Prostate gland (tissue), 2 donors: Measurements from ENCODE around the gene KLF15. TPM values are rescaled to one million over a fixed set of nuclear protein-coding genes. Genes with fewer than 3 reads are reported as not detected.

ENCODE experiments used
- DNase-seq: peaks from one replicate; pipeline ENCODE4 v3.0.0-alpha.2; 2019; ENCODE audit warnings: low spot score
- H3K27ac ChIP-seq, 2 donors: fragments of 200-600 bp; sonication (generic); 2 replicates each; pipeline ENCODE4 v1.5.1; 2017 to 2019
- H3K27me3 ChIP-seq: fragments of 200-600 bp; sonication (generic); replicated peaks from 2 replicates; pipeline ENCODE4 v1.5.1; 2019; ENCODE audit not compliant: insufficient read depth
- H3K36me3 ChIP-seq, 2 donors: fragments of 200-600 bp; sonication (generic); 1 replicate in 1 of 2; 2 replicates in 1 of 2; pipeline versions ENCODE4 v1.5.1 to v1.8.1; 2017 to 2019
- H3K4me1 ChIP-seq: fragments of 200-600 bp; sonication (generic); replicated peaks from 2 replicates; pipeline ENCODE4 v1.5.1; 2019
- H3K4me3 ChIP-seq, 2 donors: fragments of 200-600 bp; sonication (generic); 2 replicates each; pipeline ENCODE4 v1.5.1; 2017 to 2019
- H3K9me3 ChIP-seq: fragments of 200-600 bp; sonication (generic); 2 replicates; pipeline ENCODE4 v1.5.1; 2017
- POLR2A ChIP-seq: fragments of 450-650 bp; IDR thresholded peaks from one replicate; pipeline ENCODE4 v1.6.1; 2016; ENCODE audit warnings: antibody characterized with exemption, mild to moderate bottlenecking
- POLR2AphosphoS5 ChIP-seq: sonication (generic); formaldehyde crosslinking; IDR thresholded peaks from one replicate; pipeline ENCODE4 v1.6.1; 2017; ENCODE audit warnings: antibody characterized with exemption
- WGBS: methylation state at CpG from one replicate; pipeline ENCODE4 v1.1.5; 2018; 5-methylcytosine and 5-hydroxymethylcytosine counted together
- intact Hi-C: fragments of 100-400 bp; cut with DNase I; formaldehyde crosslinking; loops from one replicate; pipeline ENCODE4 v1.14.2; 2022
- total RNA-seq, 2 donors: library from RNA; depleted of rRNA; stranded (reverse); fragments of >200 nt; gene quantifications; one replicate each; pipeline ENCODE4 v1.1.0, GENCODE V29; 2016
- TF ChIP-seq, protein P1 (sequence below), 4 experiments: fragments of 200-600 bp in 2 of 4; fragments of 450-650 bp in 2 of 4; sonication (generic) in 2 of 4; IDR thresholded peaks; 1 replicate in 3 of 4; 2 replicates in 1 of 4; pipeline ENCODE4 v1.5.1; 2016 to 2019; ENCODE audit warnings: antibody characterized with exemption in 4 of 4, mild to moderate bottlenecking in 2 of 4, moderate library complexity in 2 of 4

Gene KLF15
- total RNA-seq, 2 donors from 2014 or later: 52.7 to 72.6 TPM

DNA sequence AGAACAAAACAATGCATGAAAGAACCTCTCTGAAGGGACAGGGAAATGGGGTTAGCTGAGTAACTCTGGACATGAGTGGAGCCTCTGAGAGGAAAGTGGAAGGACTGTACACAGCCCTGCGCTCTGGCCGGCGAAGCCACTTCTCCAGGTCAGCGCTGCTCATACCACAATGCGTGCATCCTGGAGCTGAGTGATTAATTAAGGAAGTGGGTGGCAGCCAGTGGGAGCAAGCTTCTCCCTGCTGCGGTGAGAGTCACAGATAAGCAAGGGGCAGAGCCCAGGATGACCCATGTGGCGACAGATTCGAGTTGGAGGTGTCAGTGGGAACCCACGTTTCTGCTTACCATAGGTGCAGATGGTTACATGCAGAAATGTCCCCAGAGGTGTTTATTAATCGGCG is 48.0 kb downstream of the KLF15 start:
- DNase-seq: no peak
- 82% methylated on average over 11 of the region's 11 CpGs for WGBS

DNA sequence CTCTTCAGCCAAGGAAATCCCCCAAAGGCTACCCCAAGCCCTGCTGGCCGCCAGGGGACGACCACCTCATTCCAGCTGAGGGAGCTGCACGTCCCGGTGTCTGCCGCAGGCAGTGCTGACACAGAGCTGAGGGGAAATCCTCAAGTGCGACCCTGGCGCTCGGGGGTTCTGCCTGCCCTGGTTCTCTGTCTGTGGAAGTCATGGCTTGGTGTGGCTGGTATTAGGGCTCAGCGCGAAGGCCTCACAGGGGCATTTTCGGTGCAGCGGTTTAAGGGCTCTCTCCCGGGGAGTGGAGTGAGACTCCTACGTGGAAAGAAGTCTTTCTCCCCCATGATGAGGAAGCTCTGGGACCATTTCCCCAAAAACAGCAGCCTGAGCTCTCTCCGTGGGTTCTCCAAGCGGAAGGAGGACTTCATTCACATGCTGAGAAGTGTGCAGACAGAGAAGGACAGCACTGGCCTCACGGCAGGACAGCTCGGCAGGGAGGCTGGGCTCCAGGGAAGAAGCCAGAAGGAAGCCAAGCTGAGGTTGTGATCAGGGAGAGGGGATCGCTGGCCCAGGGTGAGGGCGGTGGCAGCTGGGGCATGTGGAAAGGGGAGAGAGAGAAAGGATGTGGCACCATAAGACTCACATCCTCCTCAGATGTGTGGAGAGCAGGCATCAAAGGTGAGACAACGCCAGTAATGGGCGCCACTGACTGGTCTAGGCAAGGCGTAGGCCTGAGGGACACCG is 48.6 kb downstream of the KLF15 start:
- Histone ChIP-seq H3K27ac (no peak overlapping the region), H3K36me3 (no peaks in the 10 kb centered on the region), H3K4me3 (no peak overlapping the region), H3K4me1 (no peaks in the 10 kb centered on the region), H3K27me3 (no peaks in the 10 kb centered on the region), H3K9me3 (no peaks in the 10 kb centered on the region)
- no peak for DNase-seq
- 93% methylated on average over 24 of the region's 24 CpGs for WGBS
- intact Hi-C loops: no loop called here
- no peak for TF ChIP-seq POLR2A
- TF ChIP-seq POLR2AphosphoS5: no peak
- TF ChIP-seq, protein P1, sequence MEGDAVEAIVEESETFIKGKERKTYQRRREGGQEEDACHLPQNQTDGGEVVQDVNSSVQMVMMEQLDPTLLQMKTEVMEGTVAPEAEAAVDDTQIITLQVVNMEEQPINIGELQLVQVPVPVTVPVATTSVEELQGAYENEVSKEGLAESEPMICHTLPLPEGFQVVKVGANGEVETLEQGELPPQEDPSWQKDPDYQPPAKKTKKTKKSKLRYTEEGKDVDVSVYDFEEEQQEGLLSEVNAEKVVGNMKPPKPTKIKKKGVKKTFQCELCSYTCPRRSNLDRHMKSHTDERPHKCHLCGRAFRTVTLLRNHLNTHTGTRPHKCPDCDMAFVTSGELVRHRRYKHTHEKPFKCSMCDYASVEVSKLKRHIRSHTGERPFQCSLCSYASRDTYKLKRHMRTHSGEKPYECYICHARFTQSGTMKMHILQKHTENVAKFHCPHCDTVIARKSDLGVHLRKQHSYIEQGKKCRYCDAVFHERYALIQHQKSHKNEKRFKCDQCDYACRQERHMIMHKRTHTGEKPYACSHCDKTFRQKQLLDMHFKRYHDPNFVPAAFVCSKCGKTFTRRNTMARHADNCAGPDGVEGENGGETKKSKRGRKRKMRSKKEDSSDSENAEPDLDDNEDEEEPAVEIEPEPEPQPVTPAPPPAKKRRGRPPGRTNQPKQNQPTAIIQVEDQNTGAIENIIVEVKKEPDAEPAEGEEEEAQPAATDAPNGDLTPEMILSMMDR (IDR thresholded peaks at IDR 0.05): no peak

More for the DNA sequence above, 48.0 kb downstream of the KLF15 start:
- Histone ChIP-seq H3K4me1 (no peaks in the 10 kb centered on the region), H3K9me3 (no peaks in the 10 kb centered on the region), H3K36me3 (no peaks in the 10 kb centered on the region), H3K4me3 (no peak overlapping the region), H3K27me3 (no peaks in the 10 kb centered on the region), H3K27ac (no peak overlapping the region)
- TF ChIP-seq POLR2AphosphoS5 (no peak), POLR2A (no peak)
- TF ChIP-seq, protein P1 (IDR thresholded peaks at IDR 0.05): no peak
- intact Hi-C loops: no loop called here

DNA sequence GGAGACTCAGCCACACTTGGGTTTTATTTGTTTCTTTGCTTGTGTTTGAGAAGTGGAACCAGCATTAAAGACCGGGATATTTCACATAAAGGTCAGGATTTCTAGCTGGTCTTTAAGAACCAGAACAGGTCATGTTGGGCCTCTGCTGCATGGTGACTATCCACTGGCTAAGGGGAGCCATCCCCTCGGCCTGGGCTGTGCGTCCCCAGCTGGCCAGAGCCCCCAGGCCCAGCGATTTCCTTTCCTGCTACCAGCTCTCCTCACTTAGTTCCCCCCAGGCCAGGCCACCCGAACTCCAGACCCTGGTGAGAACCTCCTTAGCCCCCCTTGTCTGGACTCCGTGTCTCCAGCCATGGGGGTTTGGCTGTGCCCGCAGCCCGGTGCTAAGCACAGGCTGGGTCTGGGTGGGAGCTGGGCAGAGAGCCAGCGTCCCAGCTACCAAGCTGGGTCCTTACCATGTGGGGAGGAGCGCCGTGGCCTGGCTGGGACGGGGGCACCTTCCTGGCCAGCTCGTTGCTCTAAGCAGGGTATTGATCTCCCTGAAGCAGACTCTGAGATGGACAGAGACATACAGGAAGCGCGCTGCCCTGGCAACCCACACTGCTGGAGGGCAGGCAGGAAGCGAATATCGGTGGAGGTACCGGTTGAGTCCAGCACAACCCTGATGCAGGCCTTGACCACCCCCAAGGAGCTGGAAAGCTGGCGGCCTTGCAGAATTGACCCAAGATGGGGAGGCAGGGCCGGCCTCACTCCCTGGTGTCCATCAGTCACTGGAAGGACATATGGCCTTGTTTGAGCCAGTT is 49.4 kb downstream of the KLF15 start:
- Histone ChIP-seq H3K27ac (no peak overlapping the region), H3K36me3 (no peaks in the 10 kb centered on the region), H3K27me3 (no peaks in the 10 kb centered on the region), H3K4me3 (no peak overlapping the region), H3K4me1 (no peaks in the 10 kb centered on the region), H3K9me3 (no peaks in the 10 kb centered on the region)
- WGBS: 92% methylated on average over 20 of the region's 20 CpGs
- no peak for DNase-seq
- intact Hi-C loops: no loop called here
- TF ChIP-seq, protein P1 (IDR thresholded peaks at IDR 0.05): no peak
- no peak for TF ChIP-seq POLR2AphosphoS5
- no peak for TF ChIP-seq POLR2A

DNA sequence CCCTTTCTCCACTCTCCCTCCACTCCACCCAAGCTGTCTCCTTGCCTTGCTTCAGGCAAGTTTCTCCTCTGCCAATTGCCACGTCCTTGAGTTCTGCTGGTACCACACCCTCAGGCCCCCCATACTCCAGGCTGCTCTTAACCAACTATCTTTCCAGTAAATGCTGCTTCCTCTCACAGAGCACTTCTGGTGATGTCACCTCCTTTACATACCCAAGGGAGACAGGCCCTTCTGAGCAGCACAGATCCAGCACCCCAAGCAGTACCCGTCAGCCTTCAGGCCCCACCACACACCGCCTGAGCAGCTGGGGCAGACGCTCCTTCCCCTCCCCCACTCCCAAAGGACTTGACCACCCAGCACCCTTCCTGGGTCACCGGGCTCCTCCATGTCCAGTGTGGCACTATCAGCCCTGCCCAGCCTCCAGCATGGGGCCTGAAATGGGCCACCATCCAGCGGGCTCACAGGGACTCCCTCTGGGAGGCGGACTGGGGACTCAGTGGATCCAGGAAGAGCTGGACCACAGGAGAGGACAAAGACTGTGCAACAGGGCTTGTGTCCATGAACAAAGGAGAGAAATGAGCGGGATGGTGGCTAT is 50.2 kb downstream of the KLF15 start:
- TF ChIP-seq POLR2AphosphoS5 (no peak), POLR2A (no peak)
- TF ChIP-seq, protein P1 (IDR thresholded peaks at IDR 0.05): no peak
- H3K27me3 ChIP-seq: no peaks in the 10 kb centered on the region
- no peaks in the 10 kb centered on the region for H3K9me3 ChIP-seq
- intact Hi-C loops: no loop called here
- no peak overlapping the region for H3K4me3 ChIP-seq
- DNase-seq: no peak
- H3K36me3 ChIP-seq: no peaks in the 10 kb centered on the region
- 91% methylated on average over 8 of the region's 8 CpGs for WGBS
- H3K27ac ChIP-seq: no peak overlapping the region
- no peaks in the 10 kb centered on the region for H3K4me1 ChIP-seq
